ENCODE results near the gene GOLGA8H. TPM values are rescaled to one million over a fixed set of nuclear protein-coding genes. Genes with fewer than 3 reads are reported as not detected.
"Not testable (repeated sequence)": the region's sequence is repeated elsewhere in the genome, so short reads cannot be mapped to it uniquely, and the experiment has no call there.

Gene GOLGA8H
- total and polyA plus RNA-seq, 2 donors from 2014 or later: 0.43 to 0.88 TPM

GRCh38 chr15:30661154-30661553, 57.3 kb downstream of the GOLGA8H start:
- intact Hi-C loops (cut with DNase I): not testable (repeated sequence)

More at GRCh38 chr15:30661154-30661553, 57.3 kb downstream of the GOLGA8H start:
- not testable (repeated sequence) for H3K9ac ChIP-seq (ENCODE audit: low read length in 3 of 3); H3K4me3 ChIP-seq (ENCODE audit: low read length in 3 of 3); H3K27ac ChIP-seq (ENCODE audit: low read depth in 2 of 2, low read length in 2 of 2); H3K27me3 ChIP-seq (ENCODE audit: control insufficient read depth, insufficient read depth, low read length); H3K9me3 ChIP-seq (ENCODE audit: control insufficient read depth in 2 of 3, insufficient read depth in 1 of 3, low read length in 3 of 3); H3K4me1 ChIP-seq (ENCODE audit: control insufficient read depth in 2 of 3, insufficient read depth in 2 of 3, low read depth in 1 of 3, low read length in 3 of 3); H3K36me3 ChIP-seq (ENCODE audit: control insufficient read depth in 2 of 3, insufficient read depth in 3 of 3, low read length in 3 of 3)
- peak in 2 of 5 donors; percentile 6 to 7 for DNase-seq
- peak; percentile 56 for TF ChIP-seq CTCF (IDR thresholded peaks at IDR 0.05; ENCODE audit: borderline replicate concordance, extremely low read depth, insufficient read depth)
- peak; percentile 94 for FAIRE-seq

Other genes with a start within 250 kb of the GOLGA8H start
- gene CHRFAM7A, start 210.5 kb upstream of the GOLGA8H start, total RNA-seq: 2.7 TPM
- 0.54 TPM for gene CHRFAM7A, start 210.5 kb upstream of the GOLGA8H start, polyA plus RNA-seq (ENCODE audit: insufficient read depth, low read depth, low replicate concordance)
- gene GOLGA8R, start 189.8 kb upstream of the GOLGA8H start, total RNA-seq: 6.3 TPM
- gene GOLGA8R, start 189.8 kb upstream of the GOLGA8H start, polyA plus RNA-seq (ENCODE audit: insufficient read depth, low read depth, low replicate concordance): 0.41 TPM
- gene GOLGA8Q, start 52.0 kb upstream of the GOLGA8H start, total RNA-seq: 1.6 TPM
- not detected for gene GOLGA8Q, start 52.0 kb upstream of the GOLGA8H start, polyA plus RNA-seq (ENCODE audit: insufficient read depth, low read depth, low replicate concordance)

All from kidney (tissue), 14 donors.